LNCaP clone FGC (cell line): ENCODE measurements around the gene IPPK.

Source experiments
- DNase-seq: peaks from one replicate; pipeline ENCODE4 v3.0.0-alpha.2; 2011; ENCODE audit warnings: low read depth
- H3K4me3 ChIP-seq: 2 replicates; pipeline ENCODE4 v1.5.1; 2011; ENCODE audit warnings: mild to moderate bottlenecking, low read depth, low read length, control low read depth
- CTCF ChIP-seq: IDR thresholded peaks from 2 replicates; pipeline ENCODE4 v1.5.1; 2012; ENCODE audit warnings: mild to moderate bottlenecking; ENCODE audit not compliant: control insufficient read depth, insufficient read depth; ENCODE audit errors: extremely low read depth

Gene IPPK

DNA sequence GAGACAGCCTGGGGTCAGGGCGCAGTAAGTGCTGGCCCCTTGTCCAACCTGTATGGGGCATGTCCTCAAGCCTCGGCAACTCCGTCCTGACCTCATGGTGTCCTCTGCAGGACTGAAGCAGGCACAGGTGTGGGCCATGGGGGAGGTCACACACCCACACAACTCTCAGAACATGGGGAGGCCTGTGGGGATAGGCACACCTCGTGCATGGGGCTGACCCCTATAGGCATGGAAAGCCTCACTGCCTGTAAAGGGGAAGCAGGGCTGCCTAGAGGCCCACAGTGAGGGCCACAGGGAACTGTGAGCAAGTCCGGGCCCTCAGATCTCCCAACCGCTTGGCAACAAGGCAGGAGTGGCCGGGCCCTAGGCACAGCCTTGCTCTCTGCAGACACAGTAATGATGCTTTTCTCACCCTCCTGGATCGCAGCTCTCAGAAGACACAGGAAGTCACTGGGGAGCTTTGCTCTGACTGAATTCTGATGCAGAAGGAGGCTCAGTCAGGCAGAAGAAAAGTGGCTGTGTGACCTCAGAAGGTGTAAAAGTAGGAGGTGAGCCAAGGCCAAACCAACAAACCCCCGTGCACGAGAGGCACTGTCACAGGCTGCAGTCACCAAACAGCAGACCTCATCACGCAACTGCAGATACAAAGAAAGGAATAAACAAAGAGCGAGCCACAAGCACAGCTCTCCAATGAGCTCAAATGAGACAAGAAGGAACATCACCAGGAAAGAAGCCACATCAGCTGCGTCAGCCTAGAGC is 5.4 kb downstream of the IPPK start:
- DNase-seq: no peak
- H3K4me3 ChIP-seq: no peak overlapping the region

DNA sequence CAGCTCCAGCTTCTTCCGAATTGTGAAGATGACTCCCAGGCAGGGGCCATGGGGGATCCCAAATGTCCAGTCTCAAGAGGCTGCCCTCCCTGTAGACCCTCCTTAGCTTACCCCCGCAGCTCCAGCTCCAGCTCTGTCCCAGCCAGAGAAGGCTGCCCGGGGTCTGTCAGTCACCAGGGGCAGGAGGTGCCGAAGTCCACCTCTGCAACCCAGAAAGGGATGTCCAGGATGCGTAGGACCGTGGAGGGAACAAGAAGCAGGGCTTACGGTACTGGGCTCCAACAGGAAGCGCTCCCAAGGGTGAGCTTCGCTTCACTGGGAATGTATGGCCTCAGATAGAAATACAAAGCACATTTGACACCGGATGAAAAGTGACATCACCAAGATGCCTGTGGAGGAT is 6.0 kb downstream of the IPPK start:
- no peak for TF ChIP-seq CTCF

More for the DNA sequence above, 5.4 kb downstream of the IPPK start:
- TF ChIP-seq CTCF: no peak

DNA sequence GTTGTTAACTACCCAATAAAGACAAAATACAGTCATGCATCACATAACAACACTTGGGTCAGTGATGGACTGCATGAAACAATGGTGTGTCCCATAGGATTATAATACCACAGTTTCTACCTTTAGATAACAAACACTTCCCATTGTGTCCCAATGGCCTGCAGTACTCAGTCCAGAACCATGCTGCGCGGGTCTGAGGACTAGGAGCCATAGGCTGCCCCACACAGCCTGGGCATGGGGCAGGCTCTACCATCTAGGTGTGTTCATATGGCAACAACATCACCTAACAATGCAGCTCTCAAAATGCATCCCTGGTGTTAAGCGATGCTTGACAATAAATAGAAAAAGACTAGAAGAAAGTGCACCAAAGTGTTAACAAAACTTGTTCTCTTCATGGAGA is 6.8 kb downstream of the IPPK start:
- TF ChIP-seq CTCF: no peak
- no peak overlapping the region for H3K4me3 ChIP-seq
- DNase-seq: no peak

More for the DNA sequence above, 6.0 kb downstream of the IPPK start:
- no peak for DNase-seq
- no peak overlapping the region for H3K4me3 ChIP-seq

DNA sequence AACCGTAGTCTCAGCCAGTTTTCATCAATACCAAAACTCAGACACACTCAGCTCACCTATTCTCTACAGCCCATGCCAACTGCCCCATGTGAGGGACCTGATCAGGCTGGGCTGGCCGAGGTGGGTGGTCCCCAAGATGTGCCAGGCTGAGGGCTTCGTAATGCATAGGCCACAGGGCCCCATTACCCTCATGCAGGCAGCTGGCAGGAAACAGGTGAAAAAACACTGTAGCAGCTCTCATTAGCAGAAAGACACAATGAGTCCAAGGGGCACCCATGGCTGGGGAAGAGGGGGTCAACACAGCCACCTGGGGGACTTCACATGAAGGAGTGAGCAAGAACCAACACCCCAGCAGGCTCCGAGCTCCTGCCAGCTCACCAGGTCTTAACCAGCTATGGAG is 8.2 kb downstream of the IPPK start:
- no peak overlapping the region for H3K4me3 ChIP-seq
- TF ChIP-seq CTCF: no peak
- DNase-seq: no peak

- no peak for TF ChIP-seq CTCF
- DNase-seq: no peak
- no peak overlapping the region for H3K4me3 ChIP-seq
Measured at GRCh38 chr9:92661127-92661526, 8.8 kb downstream of the IPPK start.

GRCh38 chr9:92660266-92660665 is 9.7 kb downstream of the IPPK start:
- no peak for DNase-seq
- TF ChIP-seq CTCF: no peak
- H3K4me3 ChIP-seq: no peak overlapping the region

DNA sequence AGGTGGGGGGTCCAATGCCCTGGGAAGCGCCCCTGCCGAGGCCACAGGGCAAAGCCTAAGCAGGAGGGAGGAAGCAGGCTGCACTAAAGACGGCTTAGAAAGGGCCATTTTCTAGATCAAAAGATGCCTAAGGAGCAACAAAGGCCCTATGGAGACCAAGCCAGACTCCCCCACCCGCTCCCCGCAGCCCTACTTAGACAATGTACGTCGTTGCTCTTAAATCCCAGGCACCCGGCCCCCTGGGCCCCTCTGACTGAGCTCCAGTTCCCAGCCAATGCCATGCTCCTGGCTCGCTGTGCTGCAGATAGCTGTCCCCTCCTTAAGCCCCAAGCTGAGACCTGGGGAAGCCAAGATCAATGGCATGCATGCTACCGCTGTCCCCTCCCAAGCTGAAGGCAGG is 10.3 kb downstream of the IPPK start:
- no peak overlapping the region for H3K4me3 ChIP-seq
- DNase-seq: no peak
- TF ChIP-seq CTCF: no peak
